ENCODE measurements around the gene CABCOCO1. TPM values are rescaled to one million over a fixed set of nuclear protein-coding genes. Genes with fewer than 3 reads are reported as not detected.
A peak's percentile ranks its signal among the peaks of the same experiment; 100 is the strongest.

Gene CABCOCO1, protein sequence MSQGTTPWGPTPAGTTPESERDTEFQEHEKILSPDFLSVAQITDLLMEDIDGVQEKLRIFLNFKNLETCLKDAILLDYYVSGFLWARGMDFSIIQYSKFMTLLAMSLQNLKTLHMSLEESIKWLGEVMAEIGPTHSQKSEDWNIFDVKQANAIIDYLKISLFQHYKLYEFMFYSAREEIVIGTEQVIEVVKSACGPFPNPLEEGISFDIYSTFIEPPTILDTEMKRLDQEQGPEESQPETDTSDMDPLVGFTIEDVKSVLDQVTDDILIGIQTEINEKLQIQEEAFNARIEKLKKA
- polyA plus RNA-seq (2014; cell fraction: cytosol; rRNA removed): not detected in 2 replicates
- not detected in 2 replicates for polyA plus RNA-seq (2014; cell fraction: nucleus; rRNA removed)

DNA sequence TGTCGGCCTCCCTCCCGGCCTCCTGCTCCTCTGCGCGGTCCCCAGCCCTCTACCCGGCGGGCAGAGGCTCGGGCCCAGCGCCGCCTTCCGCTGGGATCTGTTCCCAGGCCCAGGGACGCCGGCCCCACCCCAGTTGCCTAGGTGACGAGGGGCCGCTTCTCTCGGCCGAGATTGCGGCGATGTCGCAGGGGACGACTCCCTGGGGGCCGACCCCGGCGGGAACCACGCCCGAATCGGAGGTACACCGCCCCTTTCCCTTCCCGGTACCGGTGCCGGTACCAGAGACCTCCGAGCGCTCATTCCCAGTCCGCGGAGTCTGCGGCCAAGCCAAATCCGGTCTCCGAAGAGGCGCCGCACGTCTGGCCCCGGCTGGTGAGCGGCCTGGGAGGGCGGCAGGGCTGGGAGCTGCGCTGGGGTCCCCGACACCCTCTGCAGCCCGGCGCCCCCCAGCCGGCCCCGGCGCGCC lies at the start of gene CABCOCO1:
Gene CABCOCO1, plus strand, starts transcription at position 136 of the 466 bp plus-strand sequence. Its CDS starts 44 bp downstream, at position 180.
- peak; percentile 49 for DNase-seq (ENCODE audit: low spot score)

- no peak for DNase-seq (ENCODE audit: low spot score)
These were observed 49.1 kb upstream of the CABCOCO1 start for GRCh38 chr10:61613665-61614064.

- no peak for DNase-seq (ENCODE audit: low spot score)
These were observed 46.1 kb upstream of the CABCOCO1 start for GRCh38 chr10:61616611-61617010.

GRCh38 chr10:61617180-61617579 lies 45.5 kb upstream of the CABCOCO1 start:
- DNase-seq (ENCODE audit: low spot score): no peak

- DNase-seq (ENCODE audit: low spot score): no peak
These were observed 45.1 kb upstream of the CABCOCO1 start for GRCh38 chr10:61617586-61617985.

DNA sequence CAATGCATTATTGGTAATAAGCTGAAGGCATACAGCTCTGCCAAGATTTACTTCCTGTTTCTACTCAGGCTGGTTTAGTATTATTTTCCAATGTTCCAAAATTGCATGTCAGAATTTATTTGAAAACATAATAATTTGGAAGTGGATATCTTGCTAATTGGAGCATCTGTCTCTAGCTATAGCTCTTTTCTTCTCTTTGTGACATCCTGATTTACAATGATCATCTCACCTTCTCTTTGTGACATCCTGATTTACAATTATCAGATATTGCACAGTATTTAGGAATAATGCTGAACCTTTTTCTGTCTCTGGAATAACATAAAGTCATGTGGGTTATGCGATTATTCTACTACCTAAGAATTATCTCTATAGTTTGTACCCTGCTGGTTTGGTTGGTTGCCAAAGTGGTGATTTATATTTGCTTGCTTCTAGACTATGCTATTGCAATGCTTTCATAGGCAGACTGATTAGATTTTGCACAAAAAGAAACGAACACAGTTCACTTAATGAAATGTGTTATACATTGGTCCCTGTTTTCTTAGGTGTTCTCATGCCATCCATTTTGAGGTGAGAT lies 44.3 kb upstream of the CABCOCO1 start:
- DNase-seq (ENCODE audit: low spot score): no peak

DNA sequence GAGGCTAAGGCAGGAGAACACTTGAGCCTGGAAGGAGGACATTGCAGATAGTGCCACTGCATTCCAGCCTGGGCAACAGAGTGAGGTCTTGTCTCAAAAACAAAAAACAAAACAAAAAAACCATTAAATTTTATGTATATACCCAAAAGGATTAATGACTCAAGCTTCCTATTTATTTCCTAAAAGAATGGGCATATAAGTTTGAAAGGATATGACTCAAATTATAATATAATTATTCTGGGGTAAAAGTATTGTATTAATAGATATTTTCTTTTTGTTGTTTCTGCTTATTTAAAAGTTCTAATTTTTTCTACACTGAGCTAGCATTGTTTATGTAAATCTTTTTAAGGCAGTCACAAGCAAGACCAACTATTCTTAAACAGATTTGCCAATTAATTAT lies 42.2 kb upstream of the CABCOCO1 start:
- DNase-seq (ENCODE audit: low spot score): no peak

GRCh38 chr10:61621605-61622051 lies 41.1 kb upstream of the CABCOCO1 start:
- DNase-seq (ENCODE audit: low spot score): no peak

DNA sequence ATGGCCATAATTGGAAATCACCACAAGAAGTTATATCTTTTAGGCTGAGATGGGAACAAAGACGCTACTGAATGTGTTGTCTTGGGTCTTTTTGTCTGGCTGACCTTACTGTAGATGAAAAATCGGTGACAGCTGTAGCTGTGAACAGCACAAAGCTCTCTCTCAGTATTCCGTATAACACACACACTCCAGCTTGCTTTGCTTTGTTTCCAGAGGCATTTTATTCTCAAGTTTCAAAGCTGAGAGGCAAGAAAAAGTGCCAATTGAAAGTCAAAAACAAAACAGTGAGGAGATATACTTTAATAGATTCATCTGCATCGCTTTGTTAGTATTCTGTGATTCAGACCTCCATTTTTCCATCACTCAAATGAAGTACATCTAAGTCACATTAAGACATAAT lies 39.6 kb upstream of the CABCOCO1 start:
- DNase-seq (ENCODE audit: low spot score): no peak

DNA sequence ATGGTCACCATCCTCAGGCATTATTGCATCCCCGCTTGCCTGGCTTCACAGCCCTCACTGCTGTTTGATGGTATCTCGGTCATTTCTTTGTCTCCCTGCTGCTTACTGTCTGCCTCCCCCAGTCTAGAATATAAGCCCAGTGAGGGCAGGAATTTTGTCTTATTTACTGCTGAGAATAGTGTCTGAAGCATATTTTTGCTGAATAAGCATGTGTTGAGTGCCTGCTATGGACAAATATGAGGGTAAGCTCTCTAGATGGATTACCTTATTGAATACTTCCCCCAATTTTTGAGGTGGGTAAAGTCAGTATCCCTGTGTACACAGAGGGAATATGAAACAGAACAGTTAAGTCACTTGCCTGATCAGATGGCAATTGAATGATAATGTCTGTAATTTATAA lies 36.5 kb upstream of the CABCOCO1 start:
- DNase-seq (ENCODE audit: low spot score): no peak

DNA sequence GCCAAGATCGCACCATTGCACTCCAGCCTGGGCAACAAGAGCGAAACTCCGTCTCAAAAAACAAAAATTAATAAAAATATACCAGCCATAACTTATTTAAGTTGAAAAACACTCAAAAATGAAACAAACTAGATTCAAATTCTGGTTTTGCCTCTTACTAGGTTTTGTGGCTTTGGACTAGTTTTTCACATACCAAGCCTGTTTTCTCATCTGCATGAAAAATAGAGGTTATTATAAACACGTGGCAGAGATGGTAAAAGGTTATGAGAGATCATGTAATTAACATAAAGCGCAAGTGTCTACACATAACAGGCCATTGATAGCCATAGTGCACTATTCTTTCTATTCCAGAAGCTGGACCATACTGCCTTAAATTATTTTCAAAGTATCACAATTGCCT lies 35.5 kb upstream of the CABCOCO1 start:
- no peak for DNase-seq (ENCODE audit: low spot score)

DNA sequence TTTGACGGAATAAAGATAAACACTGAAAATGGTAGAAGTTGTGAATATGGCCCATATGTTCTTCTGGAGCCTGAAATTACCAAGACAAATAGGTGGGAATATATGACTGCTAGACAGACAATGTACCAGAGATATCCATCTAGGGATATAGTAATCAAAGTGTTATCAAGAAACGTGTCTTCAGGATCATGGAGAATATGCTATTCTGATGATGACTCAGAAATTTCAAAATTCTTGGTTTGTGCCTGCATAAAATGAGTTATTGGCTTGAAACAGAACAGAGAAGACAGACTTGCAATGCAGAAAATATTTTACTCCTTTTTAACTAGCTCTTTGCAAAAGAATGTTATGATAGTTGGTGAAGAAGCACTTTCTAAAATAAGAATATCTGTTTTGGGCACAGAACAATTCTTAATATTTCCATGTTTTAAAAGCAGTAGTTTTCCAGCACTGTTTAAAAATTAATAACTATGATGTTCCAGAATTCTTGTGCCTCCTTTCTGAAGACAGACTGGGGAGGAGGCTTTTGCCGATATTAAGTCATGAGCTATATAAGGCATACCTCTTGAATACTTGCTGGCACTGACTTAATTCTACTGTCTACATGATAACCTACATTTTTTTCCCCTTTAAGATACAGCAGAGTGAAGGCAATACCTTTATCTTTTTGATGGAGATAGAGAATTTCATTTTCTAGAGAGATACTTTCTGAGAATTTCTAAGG lies 34.4 kb upstream of the CABCOCO1 start:
- no peak for DNase-seq (ENCODE audit: low spot score)

GRCh38 chr10:61628875-61629513 lies 33.7 kb upstream of the CABCOCO1 start:
- no peak for DNase-seq (ENCODE audit: low spot score)

GRCh38 chr10:61629576-61629975 lies 33.2 kb upstream of the CABCOCO1 start:
- no peak for DNase-seq (ENCODE audit: low spot score)

GRCh38 chr10:61632057-61632670 lies 30.6 kb upstream of the CABCOCO1 start:
- no peak for DNase-seq (ENCODE audit: low spot score)

- DNase-seq (ENCODE audit: low spot score): no peak
These were observed 29.1 kb upstream of the CABCOCO1 start for GRCh38 chr10:61633665-61634064.

- DNase-seq (ENCODE audit: low spot score): no peak
These were observed 28.0 kb upstream of the CABCOCO1 start for GRCh38 chr10:61634746-61635145.

DNA sequence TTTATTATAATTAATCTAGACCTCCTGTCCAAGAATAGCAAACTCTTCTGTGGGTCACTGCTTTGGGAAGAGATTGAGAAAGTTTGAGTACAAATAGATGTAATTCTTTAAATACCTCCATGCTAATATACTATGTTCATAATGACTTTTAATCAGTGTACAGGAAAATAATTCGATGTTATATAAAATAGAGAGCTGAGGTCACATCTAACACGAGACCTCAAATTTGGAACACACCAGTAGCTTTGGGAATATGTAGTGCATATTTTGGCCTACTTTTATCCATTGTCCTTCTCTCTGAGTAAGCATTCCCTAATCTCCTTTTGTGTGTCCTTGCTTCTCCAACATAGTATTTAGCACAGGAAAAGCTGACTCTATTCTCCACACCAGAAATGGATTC lies 27.3 kb upstream of the CABCOCO1 start:
- no peak for DNase-seq (ENCODE audit: low spot score)

DNA sequence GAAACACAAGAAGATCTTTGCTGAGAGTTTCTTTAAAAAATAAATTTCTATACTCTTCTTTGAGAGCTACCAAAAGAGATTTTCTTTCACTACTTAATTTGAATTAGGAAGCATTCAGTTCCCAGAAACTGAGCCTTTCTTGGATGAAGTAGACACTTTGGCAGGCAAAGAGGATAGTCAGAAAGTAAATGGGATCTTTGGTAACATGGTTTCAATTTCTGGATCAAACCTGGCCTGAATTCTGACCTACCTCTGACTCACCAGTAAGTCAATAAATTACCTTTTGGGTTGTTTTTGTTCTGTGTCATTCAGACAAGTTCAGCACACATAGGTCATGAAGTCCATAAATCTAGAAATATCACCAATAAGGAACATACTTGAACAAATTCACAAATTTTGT lies 26.8 kb upstream of the CABCOCO1 start:
- DNase-seq (ENCODE audit: low spot score): no peak

GRCh38 chr10:61639952-61640351 lies 22.8 kb upstream of the CABCOCO1 start:
- no peak for DNase-seq (ENCODE audit: low spot score)

GRCh38 chr10:61640856-61641255 lies 21.9 kb upstream of the CABCOCO1 start:
- no peak for DNase-seq (ENCODE audit: low spot score)
